AG20443 (cell line): ENCODE data around the gene HMG20B.
A peak's percentile ranks its signal among the peaks of the same experiment; 100 is the strongest.
"Not testable (repeated sequence)": the region's sequence is repeated elsewhere in the genome, so short reads cannot be mapped to it uniquely, and the experiment has no call there.

Source experiments
- DNase-seq: peaks from one replicate; pipeline ENCODE4 v3.0.0; 2012; ENCODE audit warnings: low spot score, mixed read lengths

Gene HMG20B

DNA sequence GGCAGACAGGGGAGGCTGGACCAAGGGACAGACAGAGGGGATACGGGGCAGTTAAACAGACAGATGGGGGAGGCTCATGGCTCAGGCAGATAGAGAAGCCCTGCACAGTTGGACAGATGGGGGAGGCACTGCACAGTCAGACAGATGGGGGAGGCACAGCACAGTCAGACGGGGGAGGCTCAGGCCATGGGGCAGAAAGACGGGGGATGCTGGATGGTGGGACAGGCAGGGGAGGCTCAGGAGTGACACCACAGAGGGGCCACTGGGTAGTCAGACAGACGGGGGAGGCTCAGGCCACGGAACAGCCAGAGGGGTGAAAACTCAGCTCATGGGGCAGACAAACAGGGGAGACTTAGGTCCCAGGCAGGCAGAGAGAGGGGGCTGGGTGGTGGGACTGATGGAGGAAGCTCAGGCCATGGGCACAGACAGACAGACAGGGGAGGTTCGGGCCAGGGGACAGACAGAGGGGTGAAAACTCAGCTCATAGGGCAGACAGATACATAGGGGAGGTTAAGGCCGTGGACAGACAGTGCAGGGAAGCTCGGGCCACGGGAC is 16.2 kb upstream of the HMG20B start:
- no peak for DNase-seq

- DNase-seq, result peak; percentile 72
Observed at GRCh38 chr19:3556978-3557460, 15.7 kb upstream of the HMG20B start.

- peak; percentile 100 for DNase-seq
Observed at GRCh38 chr19:3557461-3558248, 15.1 kb upstream of the HMG20B start, which contains the start of gene MFSD12. Gene MFSD12 (minus strand): TSS chr19:3557586. CDS start chr19:3557403, 183 bp downstream.

- DNase-seq, result no peak
Observed at GRCh38 chr19:3563709-3564524, 8.8 kb upstream of the HMG20B start.

DNA sequence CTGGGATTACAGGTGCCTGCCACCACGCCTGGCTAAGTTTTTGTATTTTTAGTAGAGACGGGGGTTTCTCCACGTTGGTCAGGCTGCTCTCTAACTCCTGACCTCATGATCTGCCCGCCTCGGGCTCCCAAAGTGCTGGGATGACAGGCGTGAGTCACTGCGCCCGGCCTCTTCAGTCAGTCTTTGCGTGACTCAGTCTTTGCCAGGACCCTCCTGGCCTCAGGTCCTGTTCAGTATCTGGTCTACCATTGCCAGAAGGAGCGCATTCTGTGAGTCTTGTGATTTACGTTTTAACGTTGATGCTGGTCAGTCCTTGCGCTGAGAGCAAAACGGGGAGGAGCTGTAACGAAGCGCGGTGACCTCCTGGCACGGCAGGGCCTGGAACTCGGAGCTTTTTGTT is 7.6 kb upstream of the HMG20B start:
- no peak for DNase-seq

GRCh38 chr19:3570042-3570441 is 2.7 kb upstream of the HMG20B start:
- not testable (repeated sequence) for DNase-seq

GRCh38 chr19:3570606-3571011 is 2.1 kb upstream of the HMG20B start:
- DNase-seq, result no peak

- DNase-seq, result peak; percentile 96
Observed at GRCh38 chr19:3572132-3572854, 451 bp upstream of the HMG20B start.

GRCh38 chr19:3573162-3573857 is 566 bp downstream of the HMG20B start:
- no peak for DNase-seq

- peak; percentile 93 for DNase-seq
Observed at GRCh38 chr19:3573858-3574637, 1.3 kb downstream of the HMG20B start.

- DNase-seq, result no peak
Observed at GRCh38 chr19:3575260-3575741, 2.6 kb downstream of the HMG20B start.

DNA sequence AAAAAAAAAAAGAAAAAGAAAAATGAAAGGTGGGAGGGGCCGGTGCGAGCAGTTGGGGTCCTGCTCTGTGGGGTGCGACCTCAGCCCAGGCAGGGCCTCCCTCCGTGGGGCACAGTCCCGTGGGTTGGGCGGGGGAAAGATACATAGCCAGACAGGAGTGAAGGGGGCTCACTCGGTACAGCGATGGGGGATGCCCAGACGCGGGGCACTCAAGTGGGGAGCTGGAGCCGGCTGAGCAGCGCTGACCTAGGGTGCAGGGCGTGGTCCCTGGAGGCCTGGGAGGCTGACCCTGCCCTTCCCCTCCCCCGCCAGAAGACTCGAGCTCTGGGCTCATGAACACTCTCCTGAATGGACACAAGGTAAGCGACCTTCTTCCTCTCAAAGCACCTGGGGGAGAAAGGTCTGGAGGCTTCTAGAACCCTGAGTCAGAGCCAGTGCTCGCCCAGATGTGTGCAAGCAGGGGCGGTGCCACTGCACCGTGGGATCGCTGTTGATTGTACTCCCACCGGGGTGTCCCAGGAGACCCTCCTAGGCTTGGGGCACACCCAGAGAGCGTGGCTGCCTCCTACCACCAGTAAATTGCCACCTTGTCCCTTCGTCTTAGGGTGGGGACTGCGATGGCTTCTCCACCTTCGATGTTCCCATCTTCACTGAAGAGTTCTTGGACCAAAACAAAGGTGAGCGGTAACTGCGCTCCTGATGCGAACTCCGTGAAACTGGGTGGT is 3.4 kb downstream of the HMG20B start:
- no peak for DNase-seq

- DNase-seq, result peak; percentile 75
Observed at GRCh38 chr19:3576696-3577443, 4.1 kb downstream of the HMG20B start.

DNA sequence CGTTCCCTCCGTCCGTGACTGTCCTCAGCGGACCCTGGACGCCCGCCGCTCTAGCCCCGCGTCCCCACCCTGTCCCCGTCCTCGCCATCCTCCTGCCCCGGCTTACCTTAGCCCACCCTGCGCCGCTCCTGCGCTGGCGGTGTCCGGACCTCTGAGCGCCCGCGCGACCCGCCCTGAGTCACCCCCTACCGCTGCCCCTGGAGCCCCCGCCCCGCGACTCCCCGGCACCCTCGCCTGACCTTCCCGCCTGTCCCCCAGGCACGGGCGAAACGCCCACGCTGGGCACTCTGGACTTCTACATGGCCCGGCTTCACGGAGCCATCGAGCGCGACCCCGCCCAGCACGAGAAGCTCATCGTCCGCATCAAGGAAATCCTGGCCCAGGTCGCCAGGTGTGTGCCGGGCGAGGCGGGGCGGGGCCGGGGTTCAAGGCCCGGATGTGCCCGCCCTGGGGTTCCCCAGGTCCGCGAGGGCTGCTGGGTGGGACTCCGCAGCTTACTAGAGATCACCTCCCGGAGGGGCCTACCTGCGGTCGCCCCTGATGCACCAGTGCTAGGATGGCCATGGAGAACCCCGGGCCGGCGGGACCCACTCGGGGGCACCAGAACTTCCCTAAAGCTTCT is 5.1 kb downstream of the HMG20B start:
- DNase-seq, result no peak

GRCh38 chr19:3578390-3578789 is 5.6 kb downstream of the HMG20B start:
- no peak for DNase-seq

DNA sequence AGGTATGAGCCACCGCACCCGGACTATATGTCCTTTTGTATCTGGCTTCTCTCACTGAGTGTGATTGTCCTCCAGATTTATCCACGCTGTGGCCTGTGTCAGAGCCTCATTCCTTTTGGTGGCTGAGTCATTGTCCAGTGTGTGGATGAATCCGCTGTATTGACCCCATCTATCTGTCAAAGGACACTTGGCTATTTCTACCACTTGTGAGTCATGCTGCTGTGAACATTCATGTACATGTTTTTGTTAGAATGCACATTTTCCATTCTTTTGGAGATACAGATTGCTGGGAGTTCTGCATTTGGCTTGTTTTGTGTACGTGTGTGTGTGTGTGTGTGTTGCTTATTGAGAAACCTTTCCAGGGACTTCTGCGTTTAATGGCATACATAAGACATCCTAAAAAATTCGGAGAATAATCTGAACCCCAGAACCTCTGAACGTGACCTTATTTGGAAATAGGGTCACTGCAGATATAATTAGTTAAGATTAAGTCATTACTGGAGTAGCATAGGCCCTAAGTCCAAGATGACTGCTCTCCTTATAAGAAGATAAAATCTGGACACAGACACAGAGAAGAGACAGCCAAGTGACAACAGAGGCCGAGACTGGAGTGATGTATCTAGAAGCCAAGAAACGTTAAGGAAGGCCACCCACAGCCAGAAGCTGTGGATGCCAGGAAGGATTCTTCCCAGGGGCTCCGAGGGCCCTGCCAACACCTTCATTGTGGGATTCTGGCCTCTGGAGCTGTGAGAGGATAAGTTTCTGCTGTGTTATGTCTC is 7.6 kb downstream of the HMG20B start:
- DNase-seq, result peak; percentile 81

DNA sequence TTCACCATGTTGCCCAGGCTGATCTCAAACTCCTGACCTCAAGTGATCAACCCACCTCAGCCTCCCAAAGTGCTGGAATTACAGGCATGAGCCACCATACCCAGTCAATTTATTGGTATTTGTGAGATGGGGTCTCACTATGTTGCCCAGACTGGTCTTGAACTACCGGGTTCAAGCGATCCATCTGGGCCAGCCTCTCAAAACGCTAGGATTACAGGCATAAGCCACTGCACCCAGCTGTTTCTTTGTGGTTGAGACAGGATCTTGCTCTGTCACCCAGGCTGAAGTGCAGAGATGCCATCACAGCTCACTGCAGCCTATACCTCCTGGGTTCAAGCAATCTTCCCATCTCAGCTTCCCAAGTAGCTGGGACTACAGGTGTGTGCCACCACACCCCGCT is 9.0 kb downstream of the HMG20B start:
- not testable (repeated sequence) for DNase-seq
